Activated CD4-positive, alpha-beta T cell treated with anti-CD3 and anti-CD28 coated beads, Interleukin-2, amount 10 ng/mL, durations not matched to agents 24 days and 14 days (primary cell): ENCODE measurements around the gene SULT1C4. TPM values are rescaled to one million over a fixed set of nuclear protein-coding genes. Genes with fewer than 3 reads are reported as not detected.
"Not testable (repeated sequence)": the region's sequence is repeated elsewhere in the genome, so short reads cannot be mapped to it uniquely, and the experiment has no call there.

Experiments used
- DNase-seq: peaks from one replicate; pipeline ENCODE4 v3.0.0; 2022
- H3K27ac Mint-ChIP-seq: one replicate; pipeline ENCODE4 v1.8.0; 2022; ENCODE audit warnings: mild to moderate bottlenecking, mixed read lengths
- H3K27me3 Mint-ChIP-seq: one replicate; pipeline ENCODE4 v1.8.0; 2022; ENCODE audit warnings: mixed read lengths
- H3K36me3 Mint-ChIP-seq: one replicate; pipeline ENCODE4 v1.8.0; 2022; ENCODE audit warnings: low read depth, mild to moderate bottlenecking, mixed read lengths
- H3K4me1 Mint-ChIP-seq: one replicate; pipeline ENCODE4 v1.8.0; 2021; ENCODE audit warnings: mixed read lengths
- H3K4me3 Mint-ChIP-seq: one replicate; pipeline ENCODE4 v1.8.0; 2022; ENCODE audit warnings: mild to moderate bottlenecking, moderate library complexity, mixed read lengths
- H3K9me3 Mint-ChIP-seq: one replicate; pipeline ENCODE4 v1.8.0; 2021; ENCODE audit warnings: mixed read lengths
- intact Hi-C: fragments of 100-400 bp; cut with micrococcal nuclease; formaldehyde crosslinking; loops from one replicate; pipeline ENCODE4 v1.15.1; 2023
- total RNA-seq: library from RNA; stranded (reverse); gene quantifications from 2 replicates; pipeline ENCODE4 v1.2.3, GENCODE V29; 2022

The SULT1C4 gene
- total RNA-seq, 1 donor from 2014 or later: not detected

DNA sequence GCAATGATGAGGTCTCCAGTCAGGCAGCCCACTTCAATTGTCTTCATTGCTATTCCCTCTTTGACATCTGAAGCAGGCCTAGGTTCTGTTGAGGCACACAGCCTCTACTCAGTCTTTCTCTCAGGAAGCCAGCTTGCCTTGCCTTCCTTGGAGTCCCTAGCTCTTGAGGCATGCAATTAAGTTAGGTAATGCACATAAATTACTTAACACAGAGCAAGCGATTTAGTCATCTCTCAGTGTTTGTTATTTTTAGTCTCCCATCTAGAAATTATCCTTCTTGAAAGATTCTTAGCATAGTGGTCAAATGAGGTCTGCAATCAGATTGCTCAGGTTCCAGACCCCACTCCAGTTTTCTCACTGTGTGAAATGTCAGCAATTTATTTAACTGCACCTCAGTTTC, 32.0 kb downstream of the SULT1C4 start:
- H3K4me1 Mint-ChIP-seq: no peaks in the 10 kb centered on the region
- H3K27ac Mint-ChIP-seq: no peak overlapping the region
- intact Hi-C loops: no loop called here
- peaks cover 4% of the 10 kb centered on the region for H3K9me3 Mint-ChIP-seq
- no peaks in the 10 kb centered on the region for H3K36me3 Mint-ChIP-seq
- no peak for DNase-seq
- H3K4me3 Mint-ChIP-seq: no peak overlapping the region
- peaks cover 9% of the 10 kb centered on the region for H3K27me3 Mint-ChIP-seq

DNA sequence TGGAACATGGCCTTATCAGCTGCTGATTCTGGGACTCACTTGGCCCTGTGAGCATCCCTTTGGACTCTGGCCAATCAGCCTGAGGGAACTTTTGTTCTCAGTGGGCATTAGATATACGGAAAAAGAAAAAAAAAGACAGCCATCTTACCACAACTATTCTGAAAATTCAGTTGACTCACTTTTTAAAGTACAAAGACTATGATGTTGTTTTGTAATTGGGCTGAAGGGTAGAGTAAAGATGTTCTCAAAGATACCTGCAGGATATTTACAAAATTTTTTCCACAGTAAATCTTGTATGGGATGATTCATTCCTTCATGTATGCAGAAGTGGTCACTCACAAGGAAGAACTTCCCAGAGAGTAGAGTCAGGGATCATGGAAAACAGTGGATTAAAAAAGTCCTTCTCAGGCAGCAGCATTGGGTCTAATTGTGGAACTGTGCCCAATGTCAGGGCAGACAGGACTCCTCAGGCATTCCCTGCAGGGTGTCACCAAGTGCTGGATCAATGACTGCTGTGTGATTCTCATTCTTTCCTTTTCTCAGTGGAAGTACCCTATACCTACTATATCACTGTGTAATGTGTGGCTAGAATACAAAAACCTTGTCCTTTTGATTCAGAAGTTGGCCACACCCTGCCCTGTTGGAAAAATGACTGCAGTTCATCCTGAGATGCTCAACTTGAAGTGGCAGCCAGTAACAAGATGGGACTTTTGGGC, 35.4 kb downstream of the SULT1C4 start:
- H3K4me1 Mint-ChIP-seq: no peaks in the 10 kb centered on the region
- no peak overlapping the region for H3K4me3 Mint-ChIP-seq
- H3K36me3 Mint-ChIP-seq: no peaks in the 10 kb centered on the region
- no peak overlapping the region for H3K27ac Mint-ChIP-seq
- H3K9me3 Mint-ChIP-seq: no peaks in the 10 kb centered on the region
- intact Hi-C loops: no loop called here
- DNase-seq: no peak
- peaks cover 7% of the 10 kb centered on the region for H3K27me3 Mint-ChIP-seq

DNA sequence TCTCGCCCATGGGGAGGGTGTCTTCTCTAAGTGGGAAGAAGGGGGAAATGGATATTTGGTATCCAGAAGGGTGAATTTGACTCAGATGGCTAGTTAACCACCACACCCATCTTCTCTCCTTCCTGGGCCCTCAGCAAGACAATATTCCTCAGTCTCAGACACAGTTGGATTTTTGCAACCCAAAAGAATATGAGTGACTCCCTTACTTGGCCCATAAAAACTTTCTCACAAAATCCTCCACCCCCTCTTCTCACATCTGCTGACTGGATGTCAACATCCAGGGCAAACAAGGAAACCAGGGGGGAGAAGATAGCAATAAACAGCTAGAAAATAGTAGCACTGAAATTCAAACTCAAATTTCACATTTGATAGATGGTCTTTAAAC, 35.9 kb downstream of the SULT1C4 start:
- no peaks in the 10 kb centered on the region for H3K4me1 Mint-ChIP-seq

DNA sequence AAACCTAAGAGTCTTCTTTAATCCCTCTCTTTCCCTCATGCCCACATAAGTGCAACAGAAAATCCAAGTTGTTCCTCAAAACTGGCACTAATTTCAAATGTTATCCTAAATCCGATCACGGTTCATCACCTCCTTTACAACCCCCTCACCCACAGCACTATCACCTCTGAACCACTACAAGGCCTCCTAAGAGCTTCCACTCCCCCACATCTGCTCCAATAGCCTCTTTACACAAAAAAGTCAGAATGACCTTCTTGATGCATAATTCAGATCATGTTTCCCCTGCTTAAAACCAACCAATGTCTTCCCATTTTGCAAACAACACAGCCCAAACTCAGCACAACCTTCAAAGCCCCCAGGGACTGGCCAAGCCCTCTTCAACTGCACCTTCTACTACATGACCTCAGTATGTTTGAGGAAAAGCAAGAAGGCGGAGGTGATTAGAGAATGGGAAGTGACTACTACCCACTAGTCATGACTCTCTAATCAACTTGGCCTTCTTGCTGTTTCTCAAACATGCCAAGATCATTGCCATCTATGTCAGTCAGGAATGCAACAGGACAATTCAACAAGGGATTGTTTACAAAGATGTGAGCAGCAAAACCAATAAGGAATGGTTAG, 36.6 kb downstream of the SULT1C4 start:
- Mint-ChIP-seq H3K27ac (no peak overlapping the region), H3K9me3 (no peaks in the 10 kb centered on the region), H3K4me3 (no peak overlapping the region), H3K4me1 (no peaks in the 10 kb centered on the region), H3K27me3 (peaks cover 2% of the 10 kb centered on the region), H3K36me3 (no peaks in the 10 kb centered on the region)
- DNase-seq: no peak
- intact Hi-C loops: no loop called here

More for the DNA sequence above, 35.9 kb downstream of the SULT1C4 start:
- H3K36me3 Mint-ChIP-seq: no peaks in the 10 kb centered on the region
- no peak overlapping the region for H3K27ac Mint-ChIP-seq
- peaks cover 7% of the 10 kb centered on the region for H3K27me3 Mint-ChIP-seq
- H3K4me3 Mint-ChIP-seq: no peak overlapping the region
- DNase-seq: no peak
- no peaks in the 10 kb centered on the region for H3K9me3 Mint-ChIP-seq
- intact Hi-C loops: no loop called here

DNA sequence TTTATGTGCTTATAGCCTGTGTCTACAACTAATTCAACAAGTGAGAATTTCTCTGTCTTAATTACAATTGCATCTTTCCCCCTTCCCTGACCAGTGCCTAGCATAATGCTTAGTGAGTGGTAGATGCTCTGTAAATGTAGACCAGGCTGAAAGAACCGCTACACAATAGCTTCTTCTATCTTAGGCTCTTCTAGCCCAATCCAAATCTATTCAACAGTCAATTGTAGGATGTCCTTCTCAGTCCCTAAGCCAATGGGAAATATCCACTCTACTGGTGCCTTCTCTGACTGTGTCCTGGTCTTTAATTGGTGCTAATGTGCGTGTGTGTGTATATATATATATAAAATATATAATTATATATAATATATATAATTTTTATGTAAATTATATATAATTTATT, 37.2 kb downstream of the SULT1C4 start:
- Mint-ChIP-seq H3K4me1 (no peaks in the 10 kb centered on the region), H3K9me3 (no peaks in the 10 kb centered on the region), H3K36me3 (no peaks in the 10 kb centered on the region), H3K27ac (no peak overlapping the region), H3K4me3 (no peak overlapping the region), H3K27me3 (peaks cover 1% of the 10 kb centered on the region)
- no peak for DNase-seq
- intact Hi-C loops: no loop called here

DNA sequence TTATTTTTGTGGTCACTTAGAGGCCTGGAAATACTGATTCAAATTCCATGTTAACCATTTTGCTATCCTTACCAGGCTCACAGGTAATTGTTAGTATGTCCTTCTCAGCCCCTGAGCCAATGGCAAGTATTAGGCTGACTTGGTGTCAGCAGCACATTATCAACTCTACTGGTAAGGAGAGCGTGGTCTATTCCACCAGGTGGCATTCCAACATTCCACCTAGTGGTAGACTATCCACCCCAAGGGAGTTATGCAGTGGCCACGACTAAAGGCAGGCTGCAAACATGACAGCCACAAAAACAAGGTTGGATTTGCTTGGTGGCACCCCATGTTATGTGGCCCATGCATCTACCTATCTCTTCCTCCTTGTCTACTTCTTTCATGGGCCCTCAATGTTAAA, 39.5 kb downstream of the SULT1C4 start:
- Mint-ChIP-seq H3K27ac (no peak overlapping the region), H3K4me3 (no peak overlapping the region), H3K27me3 (peaks cover 4% of the 10 kb centered on the region), H3K36me3 (no peaks in the 10 kb centered on the region), H3K9me3 (no peaks in the 10 kb centered on the region), H3K4me1 (no peaks in the 10 kb centered on the region)
- intact Hi-C loops: no loop called here
- no peak for DNase-seq

DNA sequence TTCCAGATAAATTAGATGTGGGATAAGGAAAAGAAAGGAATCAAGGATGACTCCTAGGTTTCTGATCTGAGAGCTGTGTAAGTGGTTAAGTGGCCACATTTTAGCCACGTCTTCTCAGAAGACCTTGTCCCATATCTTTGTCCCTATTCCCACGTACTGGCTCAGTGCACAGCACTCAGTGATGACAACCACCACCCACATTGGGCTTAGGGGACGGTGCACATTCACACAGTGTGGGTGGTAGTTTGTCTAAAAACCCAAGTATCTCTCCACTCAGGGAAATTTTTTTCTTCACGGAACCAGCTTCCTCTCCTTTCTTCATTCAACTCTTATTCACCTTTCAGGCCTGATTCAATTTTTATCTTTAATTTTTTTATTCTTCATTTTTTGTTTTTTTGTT, 40.7 kb downstream of the SULT1C4 start:
- H3K27me3 Mint-ChIP-seq: peaks cover 10% of the 10 kb centered on the region
- no peaks in the 10 kb centered on the region for H3K4me1 Mint-ChIP-seq
- H3K9me3 Mint-ChIP-seq: peaks cover 4% of the 10 kb centered on the region
- no peak overlapping the region for H3K27ac Mint-ChIP-seq
- no peaks in the 10 kb centered on the region for H3K36me3 Mint-ChIP-seq
- no peak overlapping the region for H3K4me3 Mint-ChIP-seq
- no peak for DNase-seq
- intact Hi-C loops: no loop called here

DNA sequence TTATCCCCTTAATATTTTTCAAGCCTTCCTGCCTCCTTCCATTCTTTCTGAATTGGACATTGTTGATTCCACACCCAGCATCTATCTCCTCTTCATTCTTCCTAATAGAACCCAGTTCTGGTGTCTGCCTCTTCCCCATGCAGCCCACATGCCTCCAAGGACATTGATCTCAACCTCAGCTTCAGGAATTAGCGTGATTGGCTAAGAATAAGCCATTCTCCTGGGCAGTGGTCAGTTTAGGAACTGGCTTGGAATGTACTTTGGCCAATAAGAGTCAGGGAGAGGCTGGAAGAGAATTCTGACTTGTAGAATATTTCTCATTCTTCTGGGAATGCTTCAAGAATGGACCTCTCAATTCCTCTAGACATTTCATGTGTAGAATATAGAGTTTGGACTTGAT, 45.3 kb downstream of the SULT1C4 start:
- no peaks in the 10 kb centered on the region for H3K36me3 Mint-ChIP-seq
- no peak for DNase-seq
- intact Hi-C loops: no loop called here
- no peak overlapping the region for H3K27ac Mint-ChIP-seq
- peaks cover 9% of the 10 kb centered on the region for H3K9me3 Mint-ChIP-seq
- no peak overlapping the region for H3K4me3 Mint-ChIP-seq
- H3K4me1 Mint-ChIP-seq: no peaks in the 10 kb centered on the region
- H3K27me3 Mint-ChIP-seq: peaks cover 10% of the 10 kb centered on the region

DNA sequence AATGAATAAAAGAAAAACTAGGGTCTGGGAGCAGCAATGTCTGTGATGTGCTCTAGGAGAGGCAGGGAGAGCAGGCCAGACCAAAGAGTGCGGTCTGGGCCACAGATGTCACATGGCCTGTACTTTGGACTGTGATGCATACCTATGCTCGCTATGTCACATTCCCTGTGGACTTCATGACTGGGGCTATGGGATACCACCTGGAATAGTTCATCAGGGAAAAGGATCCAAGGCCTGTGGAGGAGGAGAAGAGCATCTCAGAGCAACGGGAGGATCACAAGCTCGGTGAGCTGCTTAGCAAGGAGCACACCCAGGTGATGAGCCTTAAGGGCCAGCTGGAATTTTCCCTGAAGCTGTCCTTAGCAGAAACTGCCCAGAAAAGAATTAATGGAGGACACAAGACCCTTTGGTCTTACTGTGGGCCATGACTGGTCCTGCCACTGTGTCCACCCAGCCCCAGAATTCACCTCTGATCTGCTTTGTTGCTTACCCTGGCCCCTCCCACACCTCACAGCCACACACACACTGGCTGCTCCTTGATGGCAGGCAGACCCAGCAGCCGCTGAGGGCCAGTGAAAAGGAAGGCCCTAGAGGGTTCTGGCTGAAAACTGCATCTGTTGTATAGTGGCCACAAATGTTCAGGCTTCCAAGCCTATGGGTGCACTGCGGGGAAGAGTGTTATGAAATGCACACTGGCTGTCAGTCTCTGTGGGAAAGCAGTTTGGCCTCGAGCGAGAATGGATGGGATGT, 45.9 kb downstream of the SULT1C4 start:
- H3K4me3 Mint-ChIP-seq: no peak overlapping the region
- intact Hi-C loops: no loop called here
- H3K36me3 Mint-ChIP-seq: no peaks in the 10 kb centered on the region
- no peaks in the 10 kb centered on the region for H3K4me1 Mint-ChIP-seq
- peaks cover 10% of the 10 kb centered on the region for H3K27me3 Mint-ChIP-seq
- no peak for DNase-seq
- H3K9me3 Mint-ChIP-seq: peaks cover 9% of the 10 kb centered on the region
- no peak overlapping the region for H3K27ac Mint-ChIP-seq

DNA sequence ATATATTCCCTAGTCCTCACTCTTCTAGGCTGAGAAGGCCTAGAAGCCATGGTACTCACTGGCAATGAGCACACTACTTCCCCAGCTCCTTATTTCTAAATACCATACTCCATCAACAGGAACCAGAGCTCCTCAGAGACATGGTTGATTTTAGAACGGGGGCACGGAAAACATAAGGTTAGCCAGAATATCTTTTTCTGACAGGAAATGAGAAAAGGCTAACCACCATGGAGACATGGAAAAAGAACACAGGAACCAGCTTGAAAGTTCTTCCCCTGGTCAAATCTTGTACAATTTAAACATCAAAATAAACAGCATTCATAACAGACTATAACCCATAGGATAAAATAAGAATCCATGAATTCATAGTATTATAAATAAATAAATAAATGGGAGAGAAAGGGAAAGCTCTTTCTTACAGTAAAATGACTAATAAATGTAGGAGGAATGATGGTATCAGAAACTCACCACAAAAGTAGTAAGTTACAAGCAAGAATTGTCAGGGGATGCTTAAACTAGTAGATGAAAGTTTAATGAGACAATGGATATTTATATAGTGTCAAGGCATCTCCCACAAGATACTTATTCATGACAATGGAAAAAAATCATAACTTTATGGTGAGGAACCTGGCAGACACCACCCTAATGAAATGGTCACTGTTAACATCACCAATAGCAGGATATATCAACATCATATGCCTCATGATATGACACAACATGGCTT, 50.7 kb downstream of the SULT1C4 start:
- Mint-ChIP-seq H3K9me3 (peaks cover 13% of the 10 kb centered on the region), H3K27ac (no peak overlapping the region), H3K4me3 (no peak overlapping the region), H3K27me3 (peaks cover 19% of the 10 kb centered on the region), H3K36me3 (no peaks in the 10 kb centered on the region), H3K4me1 (no peaks in the 10 kb centered on the region)
- DNase-seq: no peak
- intact Hi-C loops: no loop called here

DNA sequence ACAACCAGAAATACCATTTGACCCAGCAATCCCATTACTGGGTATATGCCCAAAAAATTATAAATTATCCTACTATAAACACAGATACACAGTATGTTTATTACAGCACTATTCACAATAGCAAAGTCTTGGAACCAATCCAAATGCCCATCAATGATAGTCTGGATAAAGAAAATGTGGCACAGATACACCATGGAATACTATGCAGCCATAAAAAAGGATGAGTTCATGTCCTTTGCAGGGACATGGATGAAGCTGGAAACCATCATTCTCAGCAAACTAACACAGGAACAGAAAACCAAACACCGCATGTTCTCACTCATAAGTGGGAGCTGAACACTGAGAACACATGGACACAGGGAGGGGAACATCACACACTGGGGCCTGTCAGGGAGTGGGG, 57.8 kb downstream of the SULT1C4 start:
- H3K4me3 Mint-ChIP-seq, DNase-seq, intact Hi-C loops, H3K36me3 Mint-ChIP-seq, H3K27ac Mint-ChIP-seq, H3K4me1 Mint-ChIP-seq: not testable (repeated sequence)
- peaks cover 16% of the 10 kb centered on the region for H3K9me3 Mint-ChIP-seq
- H3K27me3 Mint-ChIP-seq: peaks cover 27% of the 10 kb centered on the region

DNA sequence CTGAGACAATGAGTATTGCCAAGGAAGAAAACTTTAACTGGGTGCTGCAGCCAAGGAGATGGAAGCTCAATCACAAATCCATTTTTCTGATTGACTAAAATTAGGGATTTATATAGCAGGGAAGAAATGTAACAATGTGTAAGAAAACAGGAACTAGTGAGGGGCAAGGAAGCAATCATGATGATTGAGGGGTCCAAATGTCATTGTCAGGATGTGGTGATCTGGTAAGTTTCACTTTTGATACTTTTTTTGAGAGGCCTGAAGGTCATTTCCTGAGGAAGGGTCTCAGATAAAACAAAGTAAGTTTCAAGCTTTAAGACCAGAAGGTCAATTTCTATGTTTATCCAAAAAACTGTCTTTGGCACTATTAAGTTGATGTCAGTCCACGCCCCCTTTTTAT, 59.2 kb downstream of the SULT1C4 start:
- Mint-ChIP-seq H3K4me3 (no peak overlapping the region), H3K27ac (no peak overlapping the region), H3K36me3 (no peaks in the 10 kb centered on the region), H3K27me3 (peaks cover 19% of the 10 kb centered on the region), H3K9me3 (peaks cover 10% of the 10 kb centered on the region), H3K4me1 (peaks cover 3% of the 10 kb centered on the region)
- no peak for DNase-seq
- intact Hi-C loops: no loop called here
